Forelimb muscle (tissue), 1 donor: ENCODE results near the gene DUSP28. TPM values are rescaled to one million over a fixed set of nuclear protein-coding genes. Genes with fewer than 3 reads are reported as not detected.

ENCODE experiments used
- DNase-seq: peaks from one replicate; pipeline ENCODE4 v3.0.0-alpha.2; 2013; ENCODE audit warnings: low read depth
- polyA plus RNA-seq: library from polyadenylated mRNA; unstranded; fragments of 120-200 nt; gene quantifications from one replicate; pipeline ENCODE4 v1.2.1, GENCODE V29; 2013; ENCODE audit not compliant: insufficient read length

DUSP28 gene
- polyA plus RNA-seq, 1 donor = 10.9 TPM

DNA sequence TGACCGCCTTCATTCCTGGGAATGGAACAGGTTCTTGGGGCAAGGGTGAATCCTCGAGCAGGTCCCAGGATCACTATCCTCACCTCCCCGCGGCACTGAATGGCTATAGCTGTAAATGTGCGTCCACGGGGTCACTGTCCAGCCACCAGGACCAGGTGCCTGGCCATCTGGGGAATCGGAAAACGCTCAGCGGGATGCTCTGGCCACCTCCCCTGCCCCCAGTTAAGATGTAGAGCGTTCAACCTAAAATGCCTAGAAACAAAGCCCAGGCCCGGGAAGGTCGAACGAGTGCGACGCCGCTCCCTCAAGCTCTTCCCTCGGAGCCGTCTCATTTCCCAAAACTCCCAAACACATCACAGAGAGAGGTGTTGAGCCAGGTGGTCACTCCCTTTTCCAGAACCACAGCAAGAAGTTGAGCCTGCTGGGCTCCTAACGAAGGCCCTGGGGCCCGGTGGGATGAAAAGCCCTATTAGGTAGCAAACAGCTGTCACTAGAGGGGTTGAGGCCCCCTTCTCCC lies 25.6 kb downstream of the DUSP28 start:
- DNase-seq = no peak

DNA sequence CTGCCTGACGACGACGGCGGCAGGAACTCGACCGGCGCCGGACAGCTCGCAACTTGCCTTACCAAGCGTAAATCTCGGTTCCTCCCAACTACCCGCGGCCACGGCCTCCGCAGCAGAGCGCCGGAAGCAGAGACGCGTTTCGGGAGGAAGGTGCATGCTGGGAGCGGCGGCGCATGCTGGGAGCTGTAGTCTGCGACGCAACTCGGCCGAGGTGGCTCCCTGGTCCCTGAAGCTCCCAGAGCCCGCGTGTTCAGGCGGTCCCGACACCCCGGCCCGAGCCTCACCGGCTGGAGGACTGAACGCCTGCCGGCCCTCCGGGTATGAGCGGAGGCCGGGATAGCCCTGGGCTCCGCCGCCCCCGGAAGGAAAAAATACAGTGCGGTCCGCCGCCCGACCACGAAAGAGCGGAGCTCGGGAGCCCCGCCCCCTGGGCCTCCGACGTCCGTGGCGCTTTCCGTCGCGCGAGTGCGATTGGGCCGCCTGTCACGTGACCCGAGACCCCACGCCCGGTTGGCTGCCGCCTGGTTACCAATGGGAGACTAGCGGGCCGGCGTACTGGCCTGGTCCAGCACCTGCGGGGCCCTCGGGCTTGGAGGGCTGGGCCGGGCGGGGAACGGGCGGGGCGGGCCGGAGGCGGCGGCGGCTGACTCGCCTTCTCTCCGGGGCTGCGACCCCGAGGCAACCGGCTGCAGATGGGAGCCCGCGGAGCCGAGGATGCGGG lies 26.2 kb downstream of the DUSP28 start, which contains the start of gene CAPN10:
CAPN10 (plus strand) TSS at position 537 of the 721 bp plus-strand sequence; CDS start at position 715, 178 bp downstream.
- DNase-seq = peak; percentile 89

DNA sequence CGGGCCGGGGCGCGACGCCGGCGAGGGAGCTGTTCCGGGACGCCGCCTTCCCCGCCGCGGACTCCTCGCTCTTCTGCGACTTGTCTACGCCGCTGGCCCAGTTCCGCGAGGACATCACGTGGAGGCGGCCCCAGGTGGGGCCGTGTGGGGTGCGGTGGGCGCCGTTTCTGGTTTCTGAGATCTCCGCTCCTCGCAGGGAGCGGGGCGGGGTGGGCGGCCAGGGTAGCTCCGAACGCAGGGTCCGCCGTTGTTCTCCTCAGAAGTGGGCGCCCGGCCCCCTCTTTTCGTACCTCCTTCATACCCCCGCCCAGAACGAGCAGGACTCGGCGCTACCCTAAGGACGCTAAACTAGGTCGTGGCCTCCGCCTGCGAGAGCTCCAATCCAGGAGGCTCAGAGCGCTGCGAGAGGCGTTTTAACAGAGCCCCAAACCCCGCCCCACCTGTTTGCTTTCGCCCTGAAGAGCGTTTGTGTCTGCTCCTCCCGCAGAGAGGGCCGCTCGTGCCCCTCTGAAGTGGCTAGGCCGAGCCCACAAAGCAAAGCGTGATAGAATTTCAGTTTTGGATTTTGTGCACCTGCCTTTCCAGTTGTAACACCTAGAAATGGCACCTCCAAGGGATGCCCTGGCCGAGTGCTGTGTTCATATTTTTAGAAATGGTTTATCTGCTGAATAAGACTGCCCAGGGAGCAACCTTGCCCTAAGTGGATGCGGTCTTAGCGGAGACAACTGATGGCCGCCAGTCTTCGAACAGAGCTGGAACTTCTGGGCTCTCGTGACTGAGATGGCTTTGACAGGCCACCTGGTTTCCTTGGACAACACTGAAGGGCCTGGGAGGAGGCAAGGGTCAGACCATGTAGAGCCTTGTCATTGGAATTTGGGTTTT lies 27.0 kb downstream of the DUSP28 start:
- DNase-seq = no peak

DNA sequence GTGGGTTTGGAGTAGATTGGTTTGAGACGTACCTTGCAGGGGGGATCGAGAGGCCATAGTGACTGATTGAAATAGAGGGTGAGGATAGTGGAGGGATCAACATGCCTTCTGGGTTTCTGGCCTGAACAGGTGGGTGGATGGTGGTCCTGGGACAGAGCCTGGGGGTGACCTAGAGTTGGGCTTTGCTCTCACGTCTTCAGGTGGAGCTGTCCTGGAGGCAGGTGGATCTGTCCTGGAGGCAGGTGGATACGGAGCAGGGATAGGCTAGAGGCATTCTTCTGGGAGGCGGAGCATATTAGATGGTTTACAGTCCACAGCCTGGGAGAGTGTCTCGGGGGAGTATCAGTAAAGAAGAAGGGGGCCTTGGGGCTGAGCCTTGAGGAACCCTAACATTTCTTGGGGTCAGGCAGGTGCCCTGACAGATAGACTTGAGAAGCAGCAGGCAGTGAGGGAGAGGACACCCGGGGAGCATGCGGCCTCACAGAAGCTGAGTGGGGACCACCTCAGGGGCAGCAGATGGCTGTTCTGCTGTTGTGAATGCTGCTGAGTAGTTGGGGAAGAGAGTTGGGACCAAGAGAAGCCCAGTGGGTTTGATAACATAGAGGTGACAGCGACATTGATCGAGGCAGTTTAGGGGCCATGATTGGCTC lies 28.0 kb downstream of the DUSP28 start:
- DNase-seq = no peak

DNA sequence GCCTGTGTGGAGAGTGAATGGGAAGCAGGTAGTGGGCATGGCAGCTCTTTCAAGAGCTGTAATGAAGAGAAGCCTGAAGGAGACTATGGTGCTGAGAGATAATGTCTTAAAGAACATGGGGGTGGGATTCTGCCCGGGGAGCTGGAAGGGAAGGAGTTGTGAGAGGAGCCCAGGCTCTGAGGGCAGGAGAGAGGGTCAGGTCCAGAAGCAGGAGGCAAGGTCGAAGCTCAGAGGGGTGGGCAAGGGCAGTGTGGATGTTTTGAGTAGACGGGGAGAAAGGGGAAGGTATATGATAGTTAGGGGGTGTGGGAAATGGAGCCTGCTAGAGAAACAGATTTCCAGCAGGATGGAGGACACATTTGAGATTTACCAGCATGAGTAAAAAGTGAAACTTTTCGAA lies 28.5 kb downstream of the DUSP28 start:
- no peak for DNase-seq

DNA sequence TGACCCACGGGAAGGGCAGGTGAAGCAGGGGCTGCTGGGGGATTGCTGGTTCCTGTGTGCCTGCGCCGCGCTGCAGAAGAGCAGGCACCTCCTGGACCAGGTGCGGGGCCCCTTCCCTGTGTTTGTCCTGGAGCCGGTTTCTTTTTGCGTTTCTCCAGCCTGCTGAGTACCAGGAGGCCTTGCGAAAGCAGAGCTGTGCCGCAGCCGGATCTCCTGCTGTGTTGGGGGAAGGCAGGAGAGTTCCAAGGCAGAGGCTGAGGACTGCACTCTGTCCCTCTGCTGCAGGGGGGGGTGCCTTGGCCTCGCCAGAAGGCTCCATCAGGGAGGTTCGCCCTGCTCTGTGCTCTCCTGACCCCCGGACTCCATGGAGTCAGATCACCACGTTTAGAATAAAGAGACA lies 29.2 kb downstream of the DUSP28 start:
- no peak for DNase-seq

DNA sequence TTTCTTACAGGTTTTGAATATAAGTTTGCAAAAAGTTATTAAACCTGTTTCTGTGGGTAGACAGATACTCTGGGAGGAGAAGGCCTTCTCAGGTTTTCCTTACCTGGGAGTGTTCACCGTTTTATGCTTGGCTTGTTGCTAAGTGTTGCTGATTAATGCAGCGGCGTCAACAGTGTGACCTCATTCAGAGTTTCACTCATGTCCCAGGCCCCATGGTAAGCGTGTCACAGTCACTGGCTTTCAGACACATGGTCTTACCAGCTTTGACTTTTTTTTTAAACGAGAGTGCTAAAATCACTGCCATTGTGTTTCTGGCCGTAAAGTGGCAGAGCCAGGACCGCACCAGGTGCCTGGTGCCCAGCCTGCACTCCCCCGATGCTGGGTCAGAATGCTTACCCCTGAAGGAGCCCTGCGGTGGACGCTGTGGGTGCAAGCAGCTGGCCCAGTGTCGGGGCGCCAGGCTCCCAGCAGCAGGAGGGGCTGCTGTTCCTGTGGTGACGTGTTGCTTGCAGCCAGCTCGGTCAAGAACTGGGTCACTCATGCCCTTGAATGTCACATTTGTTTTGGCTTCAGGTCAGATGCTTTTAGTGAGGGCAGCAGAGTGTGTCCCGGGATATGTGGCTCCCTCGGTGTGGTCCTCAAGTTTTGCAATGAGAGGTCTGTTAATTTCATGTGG lies 29.8 kb downstream of the DUSP28 start:
- DNase-seq = no peak

DNA sequence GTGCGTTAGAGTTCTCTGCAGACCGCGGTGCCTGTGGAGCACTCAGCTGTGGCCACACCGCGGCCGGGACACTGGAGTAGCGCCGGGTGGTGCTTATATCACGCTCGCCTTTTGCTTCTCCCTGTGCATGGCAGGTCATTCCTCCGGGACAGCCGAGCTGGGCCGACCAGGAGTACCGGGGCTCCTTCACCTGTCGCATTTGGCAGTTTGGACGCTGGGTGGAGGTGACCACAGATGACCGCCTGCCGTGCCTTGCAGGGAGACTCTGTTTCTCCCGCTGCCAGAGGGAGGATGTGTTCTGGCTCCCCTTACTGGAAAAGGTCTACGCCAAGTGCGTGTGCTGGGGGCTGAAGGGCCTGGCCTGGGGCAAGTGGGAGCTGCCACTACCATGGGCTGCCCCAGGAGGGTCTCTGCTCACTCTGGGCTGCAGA lies 30.5 kb downstream of the DUSP28 start:
- DNase-seq = no peak

DNA sequence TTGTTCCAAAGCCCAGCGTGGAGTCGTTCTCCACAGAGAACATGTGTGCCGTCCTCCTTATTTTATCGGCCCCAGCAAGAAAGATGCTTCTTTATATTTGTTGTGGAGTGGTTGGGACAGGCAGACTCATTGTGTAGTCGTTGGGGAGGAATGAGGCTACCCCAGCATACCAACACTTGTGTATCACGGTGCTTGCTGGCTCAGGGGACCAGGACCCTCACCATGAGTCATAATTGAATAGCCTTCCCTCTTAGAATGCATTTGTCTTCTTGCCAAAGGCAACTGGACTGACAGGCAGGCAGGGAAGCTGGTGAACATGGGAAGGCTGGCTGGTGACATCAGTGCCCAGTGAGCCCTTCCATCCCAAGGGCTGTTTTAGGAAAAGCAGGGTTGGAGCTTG lies 31.1 kb downstream of the DUSP28 start:
- DNase-seq = no peak

DNA sequence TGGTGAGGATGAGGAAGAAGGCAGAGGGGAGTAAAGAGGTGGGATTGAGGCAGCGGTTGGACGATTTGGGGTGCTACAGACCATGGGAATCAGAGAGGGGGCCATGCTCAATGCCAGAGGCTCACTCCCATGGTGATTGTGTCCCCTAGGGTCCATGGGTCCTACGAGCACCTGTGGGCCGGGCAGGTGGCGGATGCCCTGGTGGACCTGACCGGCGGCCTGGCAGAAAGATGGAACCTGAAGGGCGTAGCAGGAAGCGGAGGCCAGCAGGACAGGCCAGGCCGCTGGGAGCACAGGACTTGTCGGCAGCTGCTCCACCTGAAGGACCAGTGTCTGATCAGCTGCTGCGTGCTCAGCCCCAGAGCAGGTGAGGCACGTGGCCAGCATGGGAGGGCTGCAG lies 31.6 kb downstream of the DUSP28 start:
- no peak for DNase-seq

DNA sequence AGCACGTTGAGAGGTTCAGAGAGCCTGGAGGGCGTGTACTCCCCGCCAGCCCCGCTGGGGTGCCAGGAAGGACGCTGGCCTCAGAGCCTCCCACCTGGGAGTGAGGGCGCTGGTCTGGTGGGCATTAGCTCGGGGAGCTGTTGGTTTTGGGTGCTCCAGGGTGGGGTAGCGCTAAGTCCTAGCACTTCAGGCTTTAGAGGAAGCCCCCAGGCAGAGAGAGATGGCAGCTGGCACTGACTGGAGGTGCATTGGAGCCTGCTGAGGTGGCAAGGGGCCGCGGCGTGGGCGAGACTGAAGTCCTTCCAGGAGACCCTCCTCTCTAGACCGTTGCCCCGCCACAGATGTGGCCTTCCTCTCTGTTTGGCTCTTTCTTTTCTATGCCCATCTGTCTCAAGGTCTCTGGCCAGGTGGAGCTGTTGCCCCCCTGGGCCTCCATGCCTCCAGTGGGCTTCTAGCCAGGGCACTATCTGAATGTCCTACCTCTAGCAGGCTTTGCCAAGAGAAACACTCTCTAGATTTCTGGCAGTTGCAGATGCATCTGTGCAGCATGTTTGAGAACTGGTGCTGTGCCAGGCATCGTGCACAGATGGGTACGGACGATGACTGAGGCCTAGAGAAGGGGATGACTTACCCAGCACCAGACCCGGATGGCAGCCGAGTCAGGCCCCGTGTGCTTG lies 33.0 kb downstream of the DUSP28 start:
- DNase-seq = no peak

DNA sequence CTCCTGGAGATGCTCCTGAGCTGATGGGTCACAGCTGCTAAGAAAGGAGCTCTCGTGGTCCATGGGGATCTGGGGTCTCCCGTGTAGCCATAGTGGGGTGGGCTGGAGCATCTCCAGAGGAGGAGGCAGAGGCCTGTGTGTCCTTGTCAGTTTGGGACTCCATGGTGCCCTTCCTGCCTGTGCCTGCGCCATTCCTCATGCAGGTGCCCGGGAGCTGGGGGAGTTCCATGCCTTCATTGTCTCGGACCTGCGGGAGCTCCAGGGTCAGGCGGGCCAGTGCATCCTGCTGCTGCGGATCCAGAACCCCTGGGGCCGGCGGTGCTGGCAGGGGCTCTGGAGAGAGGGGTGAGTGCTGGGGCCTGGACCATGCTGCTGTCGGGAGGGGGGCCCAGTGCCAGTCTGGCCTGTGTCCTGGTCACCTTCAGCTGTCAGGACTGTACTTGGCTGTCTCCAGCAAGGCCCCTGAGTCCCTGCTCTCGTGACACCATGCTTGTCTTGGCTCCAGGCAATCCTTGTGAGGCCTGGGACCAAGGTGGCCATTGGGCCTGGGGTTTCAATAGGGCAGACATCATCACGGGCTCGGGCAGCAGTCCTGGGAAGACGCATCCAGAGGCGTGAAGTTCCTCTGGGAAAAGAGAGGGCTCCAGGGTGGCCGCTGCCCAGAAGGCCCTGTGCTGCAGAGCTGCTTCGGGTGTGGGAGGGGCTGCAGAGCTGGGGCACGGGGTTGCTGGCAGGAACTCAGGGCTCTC lies 33.7 kb downstream of the DUSP28 start:
- no peak for DNase-seq

DNA sequence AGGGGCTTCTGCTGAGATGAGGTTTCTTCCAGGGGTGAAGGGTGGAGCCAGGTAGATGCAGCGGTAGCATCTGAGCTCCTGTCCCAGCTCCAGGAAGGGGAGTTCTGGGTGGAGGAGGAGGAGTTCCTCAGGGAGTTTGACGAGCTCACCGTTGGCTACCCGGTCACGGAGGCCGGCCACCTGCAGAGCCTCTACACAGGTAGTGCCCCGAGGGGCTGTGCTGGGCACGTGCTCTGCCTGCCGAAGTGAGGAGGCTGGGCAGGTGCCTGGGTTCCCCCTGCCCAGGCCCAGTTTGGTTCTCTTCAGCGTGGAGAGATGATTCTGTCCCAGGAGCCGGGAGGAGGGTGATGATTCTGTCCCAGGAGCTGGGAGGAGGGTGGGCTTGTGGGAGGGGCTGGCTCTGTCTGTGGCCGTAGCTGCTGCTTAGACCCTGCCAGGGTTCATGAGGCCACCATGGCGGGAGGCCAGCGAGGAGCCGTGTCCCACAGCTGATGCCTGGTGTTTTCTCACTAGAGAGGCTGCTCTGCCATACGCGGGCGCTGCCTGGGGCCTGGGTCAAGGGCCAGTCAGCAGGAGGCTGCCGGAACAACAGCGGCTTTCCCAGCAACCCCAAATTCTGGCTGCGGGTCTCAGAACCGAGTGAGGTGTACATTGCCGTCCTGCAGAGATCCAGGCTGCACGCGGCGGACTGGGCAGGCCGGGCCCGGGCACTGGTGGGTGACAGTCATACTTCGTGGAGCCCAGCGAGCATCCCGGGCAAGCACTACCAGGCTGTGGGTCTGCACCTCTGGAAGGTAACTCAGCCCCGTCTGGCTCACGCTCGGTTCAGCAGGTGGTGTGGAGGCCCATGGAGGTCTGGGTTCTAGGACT lies 34.6 kb downstream of the DUSP28 start:
- no peak for DNase-seq

DNA sequence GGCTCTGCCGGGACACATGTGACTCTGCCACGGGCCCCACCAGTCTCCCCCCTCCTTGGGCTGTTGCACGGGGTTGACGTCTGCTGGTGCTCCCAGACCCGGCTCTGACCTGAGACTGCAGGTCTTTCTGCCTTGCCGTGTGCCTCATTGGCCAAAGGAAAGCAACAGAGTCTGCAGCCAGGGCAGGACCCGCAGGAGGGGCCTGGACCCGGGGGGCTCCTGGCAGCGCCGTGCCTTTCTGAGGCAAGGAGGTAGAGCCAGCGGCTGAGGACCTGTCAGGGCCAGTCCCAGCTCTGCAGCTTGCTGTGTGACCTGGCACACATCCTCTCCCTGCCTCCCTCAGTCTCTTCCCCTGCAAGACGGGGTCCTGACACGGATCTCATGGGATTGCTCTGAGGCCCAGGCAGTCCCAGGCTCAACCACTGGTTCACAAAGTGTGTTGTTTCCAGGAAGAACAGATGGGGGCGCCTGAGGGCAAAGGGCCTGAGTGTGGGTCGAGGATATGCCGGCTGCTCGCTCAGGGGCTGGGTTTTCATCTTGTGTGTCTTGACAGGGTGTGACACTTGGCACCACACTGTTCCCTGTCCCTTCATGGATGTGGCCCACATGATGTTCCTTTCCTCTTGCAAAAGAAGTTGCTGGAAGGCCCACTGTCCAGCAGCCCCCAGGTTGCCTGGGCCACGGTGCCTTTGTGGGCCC lies 35.4 kb downstream of the DUSP28 start:
- DNase-seq = no peak

DNA sequence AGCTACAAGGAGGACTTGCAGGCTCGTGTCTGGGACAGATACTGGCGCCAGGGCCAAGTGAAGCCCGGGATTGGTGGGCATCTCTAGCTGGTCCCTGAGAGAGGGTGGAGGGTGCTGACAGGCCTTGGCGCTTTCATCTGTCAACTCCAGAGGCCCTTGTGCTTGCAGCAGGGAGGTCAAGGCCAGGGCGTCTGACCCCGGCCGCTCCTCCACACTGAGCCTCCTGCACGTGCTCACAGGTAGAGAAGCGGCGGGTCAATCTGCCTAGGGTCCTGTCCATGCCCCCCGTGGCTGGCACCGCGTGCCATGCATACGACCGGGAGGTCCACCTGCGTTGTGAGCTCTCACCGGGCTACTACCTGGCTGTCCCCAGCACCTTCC lies 35.9 kb downstream of the DUSP28 start:
- no peak for DNase-seq

DNA sequence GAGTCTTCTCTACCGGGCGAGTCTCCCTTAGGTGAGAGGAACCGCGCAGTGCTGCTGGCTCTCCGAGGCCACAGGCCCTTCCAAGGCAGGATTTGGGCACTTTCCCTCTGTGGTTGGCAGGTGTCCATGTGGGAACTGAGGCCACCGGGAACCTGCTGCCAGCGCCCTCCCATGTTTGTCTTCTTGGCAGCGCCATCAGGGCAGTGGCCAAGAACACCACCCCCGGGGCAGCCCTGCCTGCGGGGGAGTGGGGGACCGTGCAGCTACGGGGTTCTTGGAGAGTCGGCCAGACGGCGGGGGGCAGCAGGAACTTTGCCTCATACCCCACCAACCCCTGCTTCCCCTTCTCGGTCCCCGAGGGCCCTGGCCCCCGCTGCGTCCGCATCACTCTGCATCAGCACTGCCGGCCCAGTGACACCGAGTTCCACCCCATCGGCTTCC lies 36.4 kb downstream of the DUSP28 start:
- no peak for DNase-seq

DNA sequence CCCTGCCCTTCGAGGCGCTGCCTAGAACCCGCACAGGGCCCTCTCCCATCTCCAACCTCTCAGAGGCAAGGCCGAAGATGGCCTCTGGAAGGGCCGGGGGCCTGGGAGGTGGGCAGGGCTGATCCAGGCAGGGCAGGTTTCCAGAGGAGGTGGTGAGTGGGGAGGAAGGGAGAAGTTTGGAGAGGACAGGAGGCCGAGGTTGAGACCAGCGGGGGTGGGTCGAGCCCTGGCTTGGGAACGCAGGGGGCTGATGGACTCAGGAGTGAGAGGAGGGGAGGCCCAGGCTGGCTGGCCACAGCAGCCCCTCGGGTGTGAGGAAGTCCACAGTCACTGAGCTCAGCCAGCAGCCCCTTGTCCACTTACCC lies 36.9 kb downstream of the DUSP28 start:
- DNase-seq = no peak

DNA sequence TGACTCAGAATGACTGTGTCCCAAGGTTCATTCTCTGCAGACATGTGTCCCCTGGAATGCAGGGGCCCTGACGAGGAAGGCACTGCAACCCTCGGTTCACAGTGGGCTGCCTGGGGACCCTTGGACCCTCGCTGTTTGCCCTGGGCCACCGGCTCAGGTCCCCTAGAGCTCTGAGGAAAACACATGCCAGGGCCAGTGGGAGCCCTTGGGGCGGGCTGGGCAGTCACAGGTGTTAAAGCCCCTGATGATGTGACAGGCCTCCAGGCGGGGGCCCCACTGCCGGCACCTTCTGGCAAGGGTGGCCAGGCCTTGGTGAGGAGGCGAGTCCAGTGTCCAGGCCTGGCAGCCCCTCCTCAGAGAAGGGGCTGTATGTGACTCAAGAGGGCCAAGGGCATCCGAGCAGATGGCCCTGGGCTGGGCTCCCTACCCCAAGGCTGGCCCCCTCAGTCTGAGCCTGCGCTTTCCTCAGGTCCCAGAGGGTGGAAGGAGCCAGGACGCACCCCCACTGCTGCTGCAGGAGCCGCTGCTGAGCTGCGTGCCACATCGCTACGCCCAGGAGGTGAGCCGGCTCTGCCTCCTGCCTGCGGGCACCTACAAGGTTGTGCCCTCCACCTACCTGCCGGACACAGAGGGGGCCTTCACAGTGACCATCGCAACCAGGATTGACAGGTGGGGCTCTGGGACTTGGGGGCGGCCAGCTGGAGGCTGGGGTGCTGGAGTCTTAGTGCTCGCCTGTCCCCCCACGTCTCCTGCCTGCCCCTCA lies 37.4 kb downstream of the DUSP28 start:
- DNase-seq = no peak
